Neuron (in vitro differentiated cells): ENCODE results near the gene PROM1.

ENCODE experiments used
- H2AFZ ChIP-seq: one replicate; pipeline ENCODE4 v1.6.1; 2013; ENCODE audit warnings: low read depth, mild to moderate bottlenecking, inconsistent platforms, low read length, moderate library complexity
- H3K27me3 ChIP-seq: one replicate; pipeline ENCODE4 v1.6.1; 2013; ENCODE audit warnings: low read length; ENCODE audit not compliant: insufficient read depth
- H3K36me3 ChIP-seq: one replicate; pipeline ENCODE4 v1.6.1; 2013; ENCODE audit warnings: low read length; ENCODE audit not compliant: insufficient read depth
- H3K4me1 ChIP-seq: one replicate; pipeline ENCODE4 v1.6.1; 2013; ENCODE audit warnings: low read length; ENCODE audit not compliant: insufficient read depth
- H3K4me3 ChIP-seq: 2 replicates; pipeline ENCODE4 v1.5.1; 2013; ENCODE audit warnings: mild to moderate bottlenecking, low read length, moderate library complexity
- H3K9me3 ChIP-seq: one replicate; pipeline ENCODE4 v1.6.1; 2013; ENCODE audit warnings: low read length

Gene PROM1

DNA sequence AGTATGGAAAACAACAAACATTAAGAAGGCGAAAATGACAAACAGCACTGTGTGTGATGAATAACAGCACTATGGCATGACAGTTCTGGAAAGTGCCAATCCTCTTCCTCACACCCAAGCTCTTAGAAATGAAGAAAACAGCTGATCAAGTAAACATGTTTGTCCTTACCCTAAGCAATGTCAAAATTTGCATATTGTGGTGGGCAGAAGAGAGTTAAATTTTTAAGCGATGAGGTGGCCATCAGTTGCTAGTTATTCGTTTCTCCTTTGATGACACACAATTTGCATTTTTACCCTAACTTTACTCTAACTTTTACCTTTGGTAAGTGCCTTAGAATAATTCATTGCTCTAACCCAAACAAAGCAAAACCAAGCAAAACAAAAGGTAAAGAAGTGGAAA, 8.8 kb downstream of the PROM1 start:
- Histone ChIP-seq H2AFZ (no peak overlapping the region), H3K9me3 (no peaks in the 10 kb centered on the region), H3K36me3 (peaks cover 28% of the 10 kb centered on the region), H3K27me3 (no peaks in the 10 kb centered on the region), H3K4me1 (no peaks in the 10 kb centered on the region), H3K4me3 (no peak overlapping the region)

- no peaks in the 10 kb centered on the region for H3K27me3 ChIP-seq
- H2AFZ ChIP-seq = no peak overlapping the region
- no peak overlapping the region for H3K4me3 ChIP-seq
- H3K4me1 ChIP-seq = no peaks in the 10 kb centered on the region
- H3K9me3 ChIP-seq = no peaks in the 10 kb centered on the region
- peaks cover 25% of the 10 kb centered on the region for H3K36me3 ChIP-seq
Measured at GRCh38 chr4:16072168-16072567, 11.7 kb downstream of the PROM1 start.

GRCh38 chr4:16070203-16070602, 13.6 kb downstream of the PROM1 start:
- Histone ChIP-seq H2AFZ (no peak overlapping the region), H3K27me3 (no peaks in the 10 kb centered on the region), H3K4me3 (no peak overlapping the region), H3K9me3 (peaks cover under 1% of the 10 kb centered on the region), H3K4me1 (no peaks in the 10 kb centered on the region), H3K36me3 (peaks cover 35% of the 10 kb centered on the region)

- peaks cover 8% of the 10 kb centered on the region for H3K9me3 ChIP-seq
- H3K4me3 ChIP-seq = no peak overlapping the region
- no peak overlapping the region for H2AFZ ChIP-seq
- H3K27me3 ChIP-seq = no peaks in the 10 kb centered on the region
- no peaks in the 10 kb centered on the region for H3K4me1 ChIP-seq
- H3K36me3 ChIP-seq = peaks cover 32% of the 10 kb centered on the region
Measured at GRCh38 chr4:16067515-16067914, 16.3 kb downstream of the PROM1 start.

- Histone ChIP-seq H2AFZ (no peak overlapping the region), H3K36me3 (peaks cover 33% of the 10 kb centered on the region), H3K9me3 (peaks cover 8% of the 10 kb centered on the region), H3K4me3 (no peak overlapping the region), H3K27me3 (no peaks in the 10 kb centered on the region), H3K4me1 (no peaks in the 10 kb centered on the region)
Measured at GRCh38 chr4:16066586-16067128, 17.2 kb downstream of the PROM1 start.

GRCh38 chr4:16065066-16065465, 18.8 kb downstream of the PROM1 start:
- peaks cover 8% of the 10 kb centered on the region for H3K9me3 ChIP-seq
- H2AFZ ChIP-seq = no peak overlapping the region
- H3K27me3 ChIP-seq = no peaks in the 10 kb centered on the region
- H3K4me1 ChIP-seq = no peaks in the 10 kb centered on the region
- no peak overlapping the region for H3K4me3 ChIP-seq
- peaks cover 28% of the 10 kb centered on the region for H3K36me3 ChIP-seq

- Histone ChIP-seq H2AFZ (no peak overlapping the region), H3K4me3 (no peak overlapping the region), H3K4me1 (no peaks in the 10 kb centered on the region), H3K27me3 (no peaks in the 10 kb centered on the region), H3K9me3 (peaks cover 8% of the 10 kb centered on the region), H3K36me3 (peaks cover 28% of the 10 kb centered on the region)
Measured at GRCh38 chr4:16062601-16063000, 21.2 kb downstream of the PROM1 start.

- Histone ChIP-seq H3K9me3 (no peaks in the 10 kb centered on the region), H3K4me3 (no peak overlapping the region), H3K27me3 (no peaks in the 10 kb centered on the region), H2AFZ (no peak overlapping the region), H3K36me3 (peaks cover 3% of the 10 kb centered on the region), H3K4me1 (no peaks in the 10 kb centered on the region)
Measured at GRCh38 chr4:16056681-16057385, 27.0 kb downstream of the PROM1 start.

DNA sequence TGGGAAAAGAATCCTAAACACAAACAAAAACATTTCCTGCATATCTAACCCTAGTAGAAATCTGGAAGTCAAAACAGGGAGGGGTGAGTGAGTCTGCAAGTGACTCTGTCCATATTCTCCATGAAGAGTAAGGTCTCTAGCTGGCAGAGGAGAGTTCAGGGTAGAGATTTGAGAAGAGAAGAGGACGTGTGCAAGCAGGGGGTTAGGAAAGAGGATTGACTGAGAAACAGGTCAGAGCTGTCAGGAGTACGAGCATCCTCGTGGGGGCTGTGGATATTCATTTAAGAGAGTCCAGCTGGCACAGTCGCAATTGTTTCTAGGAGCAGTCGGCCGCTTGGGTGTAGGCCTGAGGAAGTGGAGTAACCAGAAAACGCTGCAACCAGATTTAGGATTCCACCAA, 27.9 kb downstream of the PROM1 start:
- H3K36me3 ChIP-seq = no peaks in the 10 kb centered on the region
- H3K9me3 ChIP-seq = no peaks in the 10 kb centered on the region
- H2AFZ ChIP-seq = no peak overlapping the region
- no peaks in the 10 kb centered on the region for H3K27me3 ChIP-seq
- no peaks in the 10 kb centered on the region for H3K4me1 ChIP-seq
- no peak overlapping the region for H3K4me3 ChIP-seq

- Histone ChIP-seq H3K4me3 (no peak overlapping the region), H3K36me3 (no peaks in the 10 kb centered on the region), H3K27me3 (no peaks in the 10 kb centered on the region), H3K4me1 (no peaks in the 10 kb centered on the region), H3K9me3 (no peaks in the 10 kb centered on the region), H2AFZ (no peak overlapping the region)
Measured at GRCh38 chr4:16055471-16055870, 28.4 kb downstream of the PROM1 start.

DNA sequence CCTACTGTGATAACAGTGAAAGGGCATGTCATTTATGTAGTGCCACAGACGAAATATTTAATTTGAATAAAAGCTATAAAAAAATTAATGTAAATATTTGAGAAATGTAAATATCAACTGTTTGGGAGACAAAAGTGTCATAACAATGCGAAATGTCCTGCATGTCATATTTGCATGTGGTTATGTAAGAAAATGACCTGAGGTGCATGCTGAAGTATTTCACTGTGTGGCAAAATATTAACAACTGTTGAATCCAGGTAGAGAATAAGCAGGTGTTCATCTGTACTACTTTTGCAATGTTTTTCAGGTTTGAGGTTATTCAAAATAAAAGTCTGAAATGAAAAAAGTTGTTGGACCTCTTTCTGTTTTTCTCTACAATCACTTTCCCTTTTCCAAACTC, 30.9 kb downstream of the PROM1 start:
- no peaks in the 10 kb centered on the region for H3K4me1 ChIP-seq
- no peaks in the 10 kb centered on the region for H3K27me3 ChIP-seq

DNA sequence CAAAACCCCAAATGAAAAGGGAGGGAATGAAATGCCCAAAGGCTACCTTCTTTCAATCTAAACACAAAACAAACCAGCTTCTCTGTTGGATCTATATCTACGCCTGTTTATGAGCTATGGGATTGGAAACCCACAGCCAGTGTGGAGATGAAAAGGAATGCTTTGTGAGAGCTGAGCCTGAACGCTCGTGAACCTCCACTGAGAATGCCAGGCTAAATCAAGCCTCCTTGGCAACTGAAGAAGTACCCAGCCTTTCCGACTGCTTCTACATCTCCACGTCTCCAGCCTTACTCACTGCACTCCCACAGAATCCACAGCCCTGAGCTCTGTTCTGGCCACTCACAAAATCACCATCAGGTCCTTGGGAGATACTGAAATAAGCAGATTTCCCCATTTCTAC, 31.8 kb downstream of the PROM1 start:
- Histone ChIP-seq H3K9me3 (no peaks in the 10 kb centered on the region), H3K27me3 (no peaks in the 10 kb centered on the region), H3K36me3 (no peaks in the 10 kb centered on the region), H3K4me1 (no peaks in the 10 kb centered on the region), H3K4me3 (no peak overlapping the region), H2AFZ (no peak overlapping the region)

More for the DNA sequence above, 30.9 kb downstream of the PROM1 start:
- no peak overlapping the region for H3K4me3 ChIP-seq
- H2AFZ ChIP-seq = no peak overlapping the region
- no peaks in the 10 kb centered on the region for H3K9me3 ChIP-seq
- no peaks in the 10 kb centered on the region for H3K36me3 ChIP-seq

DNA sequence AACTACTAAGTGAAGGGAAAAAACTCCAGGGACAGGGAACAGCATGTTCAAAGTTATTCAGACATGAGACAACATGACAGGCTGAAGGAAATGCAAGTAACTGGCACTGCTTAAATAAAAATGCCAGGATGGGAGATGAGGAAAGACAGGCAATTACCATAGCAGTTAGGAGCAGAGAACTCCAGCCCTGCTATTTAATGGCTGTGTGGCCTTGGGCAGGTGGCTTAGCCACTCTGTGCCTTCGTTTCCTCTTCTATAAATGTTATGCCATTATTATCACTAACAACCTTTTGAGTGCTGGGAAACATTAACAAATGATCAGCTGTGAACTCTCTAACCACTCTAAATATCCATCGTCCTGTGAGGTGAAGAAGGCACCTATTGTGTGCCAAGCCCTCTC, 32.7 kb downstream of the PROM1 start:
- H3K4me1 ChIP-seq = no peaks in the 10 kb centered on the region
- no peaks in the 10 kb centered on the region for H3K36me3 ChIP-seq
- H3K9me3 ChIP-seq = no peaks in the 10 kb centered on the region
- H3K27me3 ChIP-seq = no peaks in the 10 kb centered on the region
- H3K4me3 ChIP-seq = no peak overlapping the region
- H2AFZ ChIP-seq = no peak overlapping the region

GRCh38 chr4:16050669-16051068, 33.2 kb downstream of the PROM1 start:
- Histone ChIP-seq H3K9me3 (no peaks in the 10 kb centered on the region), H3K27me3 (no peaks in the 10 kb centered on the region)

More at GRCh38 chr4:16050669-16051068, 33.2 kb downstream of the PROM1 start:
- no peak overlapping the region for H3K4me3 ChIP-seq
- H2AFZ ChIP-seq = no peak overlapping the region
- H3K36me3 ChIP-seq = no peaks in the 10 kb centered on the region
- H3K4me1 ChIP-seq = no peaks in the 10 kb centered on the region
